Endometrial microvascular endothelial cells (primary cell): ENCODE data around the gene EFHC2. TPM values are rescaled to one million over a fixed set of nuclear protein-coding genes. Genes with fewer than 3 reads are reported as not detected.
"Not testable (repeated sequence)": the region's sequence is repeated elsewhere in the genome, so short reads cannot be mapped to it uniquely, and the experiment has no call there.

Experiments used
- in situ Hi-C: cut with HindIII; loops from 2 replicates; pipeline ENCODE4 v1.10.0; 2017; ENCODE audit warnings: low sequenced_read_pairs, low pct_unique_long_range_greater_than_20kb; ENCODE audit errors: inconsistent ontology term
- total RNA-seq: library from RNA; depleted of rRNA; stranded (reverse); fragments of >200 nt; gene quantifications from one replicate; pipeline ENCODE4 v1.2.3, GENCODE V29; 2015; ENCODE audit errors: inconsistent ontology term

EFHC2 gene
- total RNA-seq, 1 donor from 2014 or later = not detected

DNA sequence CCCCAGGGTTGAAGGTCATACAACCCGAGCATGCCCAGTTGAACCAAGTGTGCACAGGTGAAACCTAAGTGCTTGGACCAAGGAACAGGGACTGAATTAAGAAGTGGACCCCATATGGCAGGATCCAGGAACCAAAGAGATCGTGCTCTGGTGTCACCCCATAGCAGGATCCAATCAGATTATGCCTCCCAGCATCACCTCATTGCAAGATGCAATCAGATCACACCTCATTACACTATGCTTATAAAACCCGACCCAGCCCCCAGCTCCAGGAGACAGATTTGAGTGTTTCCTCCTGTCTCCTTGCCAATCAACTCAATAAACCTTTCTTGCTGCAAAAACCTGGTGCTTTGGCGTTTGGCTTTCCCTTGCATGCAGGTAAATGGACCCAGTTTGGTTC lies 37.6 kb downstream of the EFHC2 start:
- in situ Hi-C loops = no loop called here

DNA sequence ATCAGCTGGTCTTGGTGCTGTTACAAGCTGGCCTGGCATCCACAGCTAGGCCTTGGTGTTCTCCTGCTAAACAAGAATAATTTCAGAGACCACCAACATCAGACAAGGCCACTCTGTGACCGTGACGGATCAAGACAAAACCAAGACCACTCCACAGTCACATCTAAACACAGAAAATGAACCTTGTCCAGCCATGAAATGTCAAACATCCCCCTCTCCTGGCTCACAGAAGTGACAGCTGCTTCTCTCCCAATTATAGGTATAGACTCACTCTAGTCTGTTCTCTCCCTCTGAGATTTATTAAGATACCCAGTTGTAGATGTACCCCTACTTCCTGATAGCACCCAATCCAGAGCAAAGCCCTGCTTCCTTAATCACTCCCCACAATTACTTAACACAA lies 40.4 kb downstream of the EFHC2 start:
- in situ Hi-C loops = no loop called here

DNA sequence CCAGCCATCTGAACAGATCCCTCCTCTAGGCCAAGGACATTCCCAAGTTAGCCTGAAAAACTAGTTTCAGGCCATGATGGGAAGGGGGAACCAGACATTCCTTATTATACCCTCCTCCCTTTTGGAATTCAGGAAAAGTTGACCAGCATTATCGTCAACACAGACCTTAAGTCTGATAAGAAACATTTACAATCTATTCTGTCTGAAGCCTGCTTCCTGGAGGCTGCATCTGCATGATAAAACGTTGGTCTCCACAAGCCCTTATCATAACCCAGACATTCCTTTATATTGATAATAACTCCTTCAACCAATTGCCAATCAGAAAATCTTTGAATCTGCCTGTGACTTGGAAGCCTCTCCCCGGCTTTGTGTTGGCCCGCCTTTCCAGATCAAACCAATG lies 44.3 kb downstream of the EFHC2 start:
- in situ Hi-C loops = no loop called here

DNA sequence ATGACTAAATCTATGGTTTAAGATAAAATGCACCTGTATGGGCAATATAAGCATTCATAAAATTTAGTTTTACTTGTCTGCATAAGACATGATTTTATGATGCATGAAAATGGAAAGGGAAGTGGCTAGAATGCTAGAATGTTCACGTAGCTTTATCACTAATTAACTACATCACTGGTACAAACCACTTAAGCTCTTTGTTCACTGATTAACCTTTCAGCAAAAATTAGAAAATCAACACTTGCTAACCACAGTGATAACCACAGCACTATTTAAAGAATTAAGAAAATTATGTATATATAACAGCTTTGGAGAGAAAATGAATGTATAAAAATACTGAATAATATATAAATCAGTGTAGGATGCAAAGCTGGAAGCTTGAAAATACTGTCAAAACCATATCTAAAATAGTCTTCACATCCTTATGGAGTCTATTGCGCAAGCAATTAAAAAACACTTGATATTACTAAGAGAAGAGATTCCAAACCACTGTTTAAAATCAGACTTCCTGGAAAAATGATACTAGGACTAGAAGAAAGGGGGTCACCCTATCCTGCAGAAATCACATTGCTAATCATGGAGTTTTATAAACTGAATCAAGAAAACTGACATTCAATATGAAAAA lies 51.9 kb downstream of the EFHC2 start:
- in situ Hi-C loops = no loop called here

DNA sequence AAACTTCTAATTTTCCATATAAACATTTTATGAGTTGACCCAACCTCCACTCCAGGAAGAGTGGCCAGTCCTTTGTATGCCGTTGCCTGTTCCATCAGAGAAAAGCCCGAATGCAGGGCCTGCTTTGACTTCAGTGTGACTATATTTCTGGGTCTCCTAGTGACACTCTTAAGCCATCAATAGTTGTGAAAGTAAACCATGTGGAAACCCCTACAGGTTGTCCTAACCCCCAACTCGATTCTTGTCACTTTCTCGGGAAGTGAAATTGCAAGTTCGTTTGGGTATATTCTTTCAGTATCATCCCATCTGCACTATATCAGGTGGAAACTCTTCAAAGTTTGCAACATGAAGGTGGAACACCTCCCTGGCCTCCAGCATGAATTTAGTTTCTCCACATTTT lies 52.8 kb downstream of the EFHC2 start:
- in situ Hi-C loops = no loop called here

DNA sequence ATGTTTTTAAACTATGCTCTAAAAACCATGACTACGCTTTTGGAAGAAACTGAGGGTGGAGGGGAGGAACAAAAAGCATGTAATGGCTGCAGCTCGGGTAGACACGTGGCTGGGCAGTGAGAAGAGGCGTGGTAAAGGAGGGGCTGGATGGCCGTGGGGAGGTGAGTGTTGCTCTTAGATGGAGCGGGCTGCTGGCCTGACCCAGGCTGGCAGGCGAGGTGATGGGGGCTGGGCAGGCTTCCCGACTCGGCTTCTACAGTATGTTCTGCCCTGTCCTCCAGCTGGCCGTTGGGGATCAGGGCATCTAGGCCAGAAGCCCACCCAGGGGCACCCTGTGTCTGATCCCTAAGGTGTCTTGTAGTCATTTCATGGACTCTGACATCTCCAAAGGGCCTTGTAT lies 60.7 kb downstream of the EFHC2 start:
- in situ Hi-C loops = no loop called here

DNA sequence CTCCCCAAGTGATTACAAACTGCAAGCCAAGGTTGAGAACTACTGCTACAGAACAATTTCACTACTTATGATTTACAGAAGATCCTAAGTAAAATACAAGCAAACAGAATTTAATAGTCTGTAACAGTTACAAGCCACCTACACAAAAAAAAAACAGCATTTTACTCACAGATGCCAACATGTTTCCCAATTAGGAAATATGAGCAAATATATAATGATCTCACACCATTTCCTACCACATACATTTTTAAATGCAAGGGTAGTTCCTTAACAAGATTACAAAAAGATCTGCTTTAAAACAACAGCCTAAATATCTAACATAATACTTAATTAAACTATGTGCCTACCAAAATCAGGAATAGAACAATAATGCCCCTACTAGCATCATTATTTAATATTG lies 63.4 kb downstream of the EFHC2 start:
- in situ Hi-C loops = no loop called here

DNA sequence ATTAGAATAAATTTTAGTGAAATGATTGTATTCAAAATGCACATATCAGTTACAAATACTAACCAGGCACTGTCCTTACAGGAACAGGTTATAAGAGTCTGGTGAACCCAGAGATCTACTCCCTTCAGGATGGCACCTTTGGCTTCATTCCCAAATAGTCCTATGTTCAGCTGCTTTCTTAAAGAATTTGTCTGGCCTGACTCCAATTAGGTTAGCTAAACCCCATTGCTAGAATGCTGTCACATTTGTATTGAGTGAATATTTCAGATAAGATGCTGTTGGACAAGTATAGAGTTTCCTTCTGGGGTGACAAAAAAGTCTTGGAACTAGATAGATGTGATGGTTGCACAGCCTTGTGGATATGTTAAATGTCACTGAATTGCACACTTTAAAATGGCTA lies 69.4 kb downstream of the EFHC2 start:
- in situ Hi-C loops = no loop called here

DNA sequence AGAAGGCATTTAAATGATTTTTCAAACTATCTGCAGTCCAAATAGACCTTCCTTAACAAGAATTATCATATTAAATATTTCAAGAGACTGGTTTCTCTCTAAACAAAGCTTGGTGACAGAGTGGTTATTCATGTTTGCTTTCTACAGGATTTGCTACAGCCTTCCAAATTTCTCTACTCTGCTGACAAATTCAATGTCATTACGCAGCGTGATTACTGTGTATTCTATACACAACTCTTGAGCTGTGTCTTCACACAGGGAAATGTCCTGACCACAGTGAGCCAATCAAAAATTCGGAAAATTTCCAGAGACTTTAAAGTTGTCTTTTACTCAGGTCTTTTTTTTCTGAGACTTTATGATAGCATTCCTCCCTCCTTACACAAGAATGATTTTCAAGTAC lies 75.6 kb downstream of the EFHC2 start:
- in situ Hi-C loops = no loop called here

DNA sequence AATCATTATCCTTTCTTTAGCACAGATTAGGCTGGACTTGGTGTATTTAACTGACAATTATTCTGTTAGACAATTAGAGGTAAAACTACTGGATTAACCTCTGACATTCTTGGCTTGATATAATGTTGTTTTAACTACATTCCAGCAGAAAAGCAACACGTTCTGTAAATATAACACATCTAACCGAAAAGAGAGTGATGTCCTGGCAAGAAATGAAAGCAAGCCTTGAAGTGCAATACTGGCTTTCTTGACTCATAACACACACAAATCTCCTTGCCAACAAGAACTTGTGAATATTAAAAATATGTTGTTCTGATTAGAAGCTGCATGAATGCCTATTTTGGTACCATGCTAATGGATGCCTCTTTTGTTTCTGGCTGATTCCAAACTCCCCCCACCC lies 76.4 kb downstream of the EFHC2 start:
- in situ Hi-C loops = no loop called here

DNA sequence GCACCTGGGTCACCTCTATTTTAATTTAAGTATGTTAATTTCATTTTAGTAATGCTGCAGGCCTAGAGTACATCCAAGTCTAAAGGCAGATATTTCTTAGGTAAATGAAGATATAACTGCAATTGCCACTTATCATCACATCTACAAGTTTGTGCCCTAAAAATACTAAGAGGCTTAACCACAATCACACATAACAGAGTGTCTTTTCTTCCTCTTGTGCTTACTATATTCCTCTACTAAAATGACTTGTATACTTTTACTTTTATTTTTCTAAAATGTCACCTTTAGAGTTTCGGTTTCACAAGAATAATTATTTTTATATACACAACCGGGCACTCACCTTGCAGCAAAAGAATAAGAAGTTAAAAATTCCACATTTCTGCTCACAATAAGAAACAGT lies 77.9 kb downstream of the EFHC2 start:
- in situ Hi-C loops = no loop called here

DNA sequence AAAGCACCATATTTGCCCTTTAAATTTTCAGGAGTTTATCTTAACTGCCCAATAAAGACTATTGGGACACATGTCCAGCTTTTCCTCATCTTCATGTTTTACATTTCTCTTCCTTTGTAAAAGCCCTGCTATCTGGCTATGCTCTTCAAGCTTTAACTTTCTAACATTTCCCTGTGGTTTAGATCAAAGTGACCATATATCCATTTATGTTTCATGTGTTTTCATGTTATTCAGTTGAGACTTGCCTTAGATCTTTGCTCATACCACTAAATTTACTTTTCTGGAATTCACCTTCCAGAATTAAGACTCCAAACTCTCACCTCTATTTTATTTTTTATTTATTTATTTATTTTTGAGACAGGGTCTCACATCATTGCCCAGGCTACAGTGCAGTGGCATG lies 78.5 kb downstream of the EFHC2 start:
- in situ Hi-C loops = no loop called here

DNA sequence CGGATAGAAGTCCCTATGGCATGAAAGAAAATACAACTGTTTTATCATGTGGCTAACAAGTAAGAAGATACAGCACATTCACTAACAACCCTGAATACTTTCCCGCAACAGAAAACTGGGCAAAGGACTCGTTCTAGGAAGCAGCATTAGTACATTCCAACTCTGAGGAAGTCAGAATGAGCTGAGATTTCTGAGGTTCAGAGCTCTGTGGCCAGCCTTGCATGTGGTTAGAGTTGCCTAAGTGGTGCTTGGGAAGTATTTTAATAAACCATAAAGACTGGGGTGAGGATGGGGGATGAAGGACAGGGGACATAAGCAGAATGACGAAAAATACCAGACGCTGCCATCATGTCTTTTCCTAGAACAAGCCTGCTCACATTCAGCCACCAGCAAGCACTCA lies 82.2 kb downstream of the EFHC2 start:
- in situ Hi-C loops = no loop called here

DNA sequence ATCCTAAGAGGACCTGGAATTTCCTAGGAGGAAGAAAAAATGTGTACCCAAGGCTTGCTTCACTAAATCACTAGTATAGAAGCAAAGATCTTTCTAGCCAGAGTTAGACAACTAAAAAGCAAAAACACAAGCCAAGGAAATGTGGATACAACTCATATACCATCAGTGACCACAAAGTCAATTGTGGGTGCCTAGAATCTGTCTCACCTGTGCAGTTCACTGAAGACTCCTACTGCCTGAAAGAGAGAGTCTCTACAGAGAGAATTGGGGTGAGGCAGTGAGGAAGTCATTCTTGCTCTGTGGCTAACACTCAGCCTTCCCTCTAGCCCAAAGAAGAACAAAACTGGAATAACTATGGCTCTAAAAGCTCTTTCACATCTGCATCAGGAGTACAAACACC lies 82.9 kb downstream of the EFHC2 start:
- in situ Hi-C loops = no loop called here

DNA sequence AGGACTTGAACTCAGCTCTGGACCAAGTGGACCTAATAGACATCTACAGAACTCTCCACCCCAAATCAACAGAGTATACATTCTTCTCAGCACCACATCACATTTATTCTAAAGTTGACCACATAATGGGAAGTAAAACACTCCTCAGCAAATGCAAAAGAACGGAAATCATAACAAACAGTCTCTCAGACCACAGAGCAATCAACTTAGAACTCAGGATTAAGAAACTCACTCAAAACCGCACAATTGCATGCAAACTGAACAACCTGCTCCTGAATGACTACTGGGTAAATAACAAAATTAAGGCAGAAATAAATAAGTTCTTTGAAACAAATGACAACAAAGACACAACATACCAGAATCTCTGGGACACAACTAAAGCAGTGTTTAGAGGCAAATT lies 87.7 kb downstream of the EFHC2 start:
- in situ Hi-C loops = not testable (repeated sequence)

DNA sequence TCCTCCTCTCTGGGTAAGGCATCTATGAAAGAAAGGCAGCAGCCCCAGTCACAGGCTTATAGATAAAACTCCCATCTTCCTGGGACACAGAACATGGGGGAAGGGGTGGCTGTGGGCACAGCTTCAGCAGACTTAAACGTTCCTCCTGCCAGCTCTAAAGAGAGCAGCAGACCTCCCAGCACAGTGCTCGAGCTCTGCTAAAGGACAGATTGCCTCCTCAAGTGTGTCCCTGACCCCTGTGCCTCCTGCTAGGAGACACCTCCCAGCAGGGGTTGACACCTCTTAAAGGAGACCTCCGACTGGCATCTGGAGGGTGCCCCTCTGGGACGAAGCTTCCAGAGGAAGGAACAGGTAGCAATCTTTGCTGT lies 89.9 kb downstream of the EFHC2 start:
- in situ Hi-C loops = no loop called here

DNA sequence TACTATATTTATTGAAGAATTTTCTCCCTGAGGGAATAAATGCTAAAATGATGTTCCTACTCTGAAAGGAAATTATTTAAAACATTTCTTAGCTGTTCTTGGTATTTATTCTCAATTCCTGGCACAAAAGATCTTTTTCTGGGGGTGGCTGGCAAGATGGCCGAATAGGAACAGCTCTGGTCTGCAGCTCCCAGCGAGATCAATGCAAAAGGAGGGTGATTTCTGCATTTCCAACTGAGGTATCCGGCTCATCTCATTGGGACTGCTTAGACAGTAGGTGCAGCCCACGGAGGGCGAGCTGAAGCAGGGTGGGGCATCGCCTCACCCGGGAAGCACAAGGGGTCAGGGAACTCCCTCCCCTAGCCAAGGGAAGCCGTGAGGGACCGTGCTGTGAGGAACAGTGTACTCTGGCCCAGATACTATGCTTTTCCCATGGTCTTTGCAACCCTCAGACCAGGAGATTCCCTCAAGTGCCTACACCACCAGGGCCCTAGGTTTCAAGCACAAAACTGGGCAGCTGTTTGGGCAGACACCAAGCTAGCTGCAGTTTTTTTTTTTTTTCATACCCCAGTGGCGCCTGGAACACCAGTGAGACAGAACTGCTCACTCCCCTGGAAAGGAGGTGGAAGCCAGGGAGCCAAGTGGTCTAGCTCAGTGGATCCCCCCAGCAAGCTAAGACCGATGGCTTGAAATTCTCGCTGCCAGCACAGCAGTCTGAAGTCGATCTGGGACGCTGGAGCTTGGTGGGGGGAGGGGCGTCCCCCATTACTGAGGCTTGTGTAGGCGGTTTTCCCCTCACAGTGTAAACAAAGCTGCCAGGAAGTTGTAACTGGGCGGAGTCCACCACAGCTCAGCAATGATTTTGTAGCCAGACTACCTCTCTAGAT lies 90.5 kb downstream of the EFHC2 start:
- in situ Hi-C loops = not testable (repeated sequence)

DNA sequence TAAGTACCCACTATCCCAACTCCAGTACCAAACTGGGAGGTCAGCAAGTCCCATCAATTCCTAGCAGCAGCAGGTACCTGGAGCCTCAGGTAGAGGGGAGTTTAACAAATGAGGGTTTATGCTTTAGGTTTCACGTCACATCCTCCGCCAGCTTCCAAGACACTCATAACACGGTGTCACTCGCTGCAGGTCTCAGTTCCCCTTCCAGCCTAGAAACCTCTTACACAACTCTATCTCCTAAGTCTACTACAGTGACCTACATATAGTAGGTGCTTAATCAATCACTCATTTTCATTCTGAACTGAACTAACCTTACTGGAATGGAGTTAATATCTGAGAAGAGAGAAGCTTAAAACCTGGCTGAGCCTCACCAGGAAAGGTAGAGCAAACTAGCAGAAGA lies 96.0 kb downstream of the EFHC2 start:
- in situ Hi-C loops = no loop called here

DNA sequence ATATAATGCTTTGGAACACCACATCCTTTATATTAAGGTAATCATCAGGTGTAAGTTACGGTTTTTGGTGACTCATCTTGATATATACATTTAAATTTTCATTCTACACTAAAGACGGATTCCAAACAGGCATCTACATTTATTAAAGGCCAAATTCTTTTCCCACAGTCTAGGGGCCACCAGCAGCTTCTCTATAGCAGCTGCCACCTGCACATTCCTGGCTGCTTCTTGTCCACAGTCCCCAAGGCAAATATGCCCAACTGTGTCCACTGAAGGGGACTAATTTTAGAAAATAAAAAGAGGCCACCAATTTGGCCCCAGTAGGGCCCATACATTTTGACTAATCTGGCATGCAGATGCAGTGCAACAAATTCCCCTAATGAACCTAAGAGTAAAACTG lies 96.6 kb downstream of the EFHC2 start:
- in situ Hi-C loops = no loop called here

DNA sequence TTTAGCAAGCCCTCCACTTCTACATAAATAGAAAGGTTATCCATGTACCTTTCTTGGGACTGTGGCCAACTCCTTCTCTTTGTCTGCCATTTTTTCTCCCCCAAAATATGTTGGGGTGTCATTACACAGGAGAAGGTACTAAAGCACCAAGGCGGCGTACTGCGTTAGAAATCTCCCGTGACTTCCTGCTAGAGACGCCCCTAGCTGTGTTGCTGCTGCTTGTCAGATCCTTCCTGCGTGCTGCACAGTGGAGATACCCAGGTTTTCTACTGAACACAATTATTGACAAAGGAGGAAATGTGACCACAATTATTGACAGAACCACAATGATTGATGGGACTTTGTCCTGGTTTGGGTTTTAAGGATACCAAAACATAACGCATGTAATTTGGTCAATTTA lies 97.7 kb downstream of the EFHC2 start:
- in situ Hi-C loops = no loop called here

DNA sequence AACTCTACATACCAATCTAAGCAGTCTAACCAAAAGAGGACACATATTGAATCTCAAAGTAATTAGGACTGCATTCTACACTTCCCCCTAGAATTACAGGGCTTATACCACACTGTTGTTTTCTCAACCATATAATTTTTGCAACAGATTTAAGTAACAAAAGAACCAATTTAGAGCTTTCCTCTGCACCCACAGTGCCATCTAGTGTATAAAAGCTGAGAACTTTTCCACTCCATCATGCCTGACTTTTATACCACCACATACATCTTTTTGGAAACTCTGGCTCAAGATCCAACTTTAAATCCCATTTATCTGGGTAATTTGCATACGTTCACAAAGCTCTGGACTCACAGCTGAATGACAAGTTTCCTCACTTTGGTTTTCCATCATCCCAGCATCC lies 99.5 kb downstream of the EFHC2 start:
- in situ Hi-C loops = no loop called here
